ENCODE results near the gene TSPAN15.

GRCh38 chr10:69451784-69452251, 553 bp downstream of the TSPAN15 start:
- no peak for TF ChIP-seq CTCF (IDR thresholded peaks at IDR 0.05)
- TF ChIP-seq ZFX (IDR thresholded peaks at IDR 0.05; ENCODE audit: borderline replicate concordance) = no peak

Measured in 22Rv1 (cell line).